Thoracic aorta (tissue), 2 donors: ENCODE results near the gene RADIL. TPM values are rescaled to one million over a fixed set of nuclear protein-coding genes. Genes with fewer than 3 reads are reported as not detected.

ENCODE experiments used
- ATAC-seq: fragments of 150-250 bp; one replicate; pipeline ENCODE4 v1.8.0; 2017; ENCODE audit warnings: low read depth; ENCODE audit not compliant: insufficient number of reproducible peaks, low FRiP score
- DNase-seq: peaks from one replicate; pipeline ENCODE4 v3.0.0-alpha.2; 2020; ENCODE audit warnings: low spot score
- H3K27ac ChIP-seq, 2 donors: fragments of 200-600 bp; sonication (generic); 1 replicate in 1 of 2; 2 replicates in 1 of 2; pipeline ENCODE4 v1.5.1; 2016; ENCODE audit warnings: mild to moderate bottlenecking in 2 of 2, moderate library complexity in 2 of 2
- H3K27me3 ChIP-seq: fragments of 200-600 bp; sonication (generic); replicated peaks from 2 replicates; pipeline ENCODE4 v1.6.0; 2016; ENCODE audit warnings: mild to moderate bottlenecking; ENCODE audit not compliant: insufficient read depth
- H3K36me3 ChIP-seq: fragments of 200-600 bp; sonication (generic); one replicate; pipeline ENCODE4 v1.5.1; 2016
- H3K4me1 ChIP-seq, 2 donors: fragments of 200-600 bp; sonication (generic); 1 replicate in 1 of 2; 2 replicates in 1 of 2; pipeline versions ENCODE4 v1.5.1 to v1.6.0; 2016; ENCODE audit warnings: low read depth in 2 of 2, mild to moderate bottlenecking in 1 of 2; ENCODE audit not compliant: control insufficient read depth in 1 of 2
- H3K4me3 ChIP-seq: fragments of 200-600 bp; sonication (generic); 2 replicates; pipeline ENCODE4 v1.5.1; 2016; ENCODE audit warnings: mild to moderate bottlenecking
- H3K9me3 ChIP-seq: fragments of 200-600 bp; sonication (generic); 2 replicates; pipeline ENCODE4 v1.5.1; 2016
- total RNA-seq, 2 donors: library from RNA; depleted of rRNA; stranded (reverse); fragments of >200 nt; gene quantifications; one replicate each; pipeline versions ENCODE4 v1.1.0 to v1.2.3, GENCODE V29; 2016
- TF ChIP-seq, protein P1 (sequence below): fragments of 200-600 bp; sonication (generic); IDR thresholded peaks from one replicate; pipeline ENCODE4 v1.5.1; 2019; ENCODE audit warnings: antibody characterized with exemption

RADIL gene
- total RNA-seq, 2 donors from 2014 or later: 6.7 to 14.4 TPM

DNA sequence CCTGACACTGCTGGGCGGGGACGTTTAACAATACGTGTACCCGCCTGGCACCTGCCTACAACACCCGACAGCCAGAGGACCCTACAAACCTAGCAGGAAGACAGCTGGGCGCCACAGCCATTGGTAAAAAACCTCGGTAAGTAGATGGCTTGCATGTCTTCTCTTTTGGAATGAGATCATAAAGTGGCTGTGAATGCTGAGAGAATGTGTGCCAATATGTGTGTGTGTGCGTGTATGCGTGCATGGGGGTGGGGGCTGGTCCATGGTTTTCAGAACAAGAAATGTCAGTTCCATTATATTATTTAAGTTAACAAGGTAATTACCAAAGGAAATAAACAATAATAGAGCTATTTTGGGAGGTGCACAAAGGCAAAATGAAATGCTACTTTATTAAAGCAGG lies 60.8 kb downstream of the RADIL start:
- Histone ChIP-seq H3K4me1 (peaks cover 5 to 14% of the 10 kb centered on the region in 2 donors), H3K36me3 (no peaks in the 10 kb centered on the region), H3K4me3 (no peak overlapping the region), H3K27me3 (no peaks in the 10 kb centered on the region), H3K9me3 (no peaks in the 10 kb centered on the region), H3K27ac (no peak overlapping the region)
- ATAC-seq (no peak), DNase-seq (no peak)
- TF ChIP-seq, protein P1, sequence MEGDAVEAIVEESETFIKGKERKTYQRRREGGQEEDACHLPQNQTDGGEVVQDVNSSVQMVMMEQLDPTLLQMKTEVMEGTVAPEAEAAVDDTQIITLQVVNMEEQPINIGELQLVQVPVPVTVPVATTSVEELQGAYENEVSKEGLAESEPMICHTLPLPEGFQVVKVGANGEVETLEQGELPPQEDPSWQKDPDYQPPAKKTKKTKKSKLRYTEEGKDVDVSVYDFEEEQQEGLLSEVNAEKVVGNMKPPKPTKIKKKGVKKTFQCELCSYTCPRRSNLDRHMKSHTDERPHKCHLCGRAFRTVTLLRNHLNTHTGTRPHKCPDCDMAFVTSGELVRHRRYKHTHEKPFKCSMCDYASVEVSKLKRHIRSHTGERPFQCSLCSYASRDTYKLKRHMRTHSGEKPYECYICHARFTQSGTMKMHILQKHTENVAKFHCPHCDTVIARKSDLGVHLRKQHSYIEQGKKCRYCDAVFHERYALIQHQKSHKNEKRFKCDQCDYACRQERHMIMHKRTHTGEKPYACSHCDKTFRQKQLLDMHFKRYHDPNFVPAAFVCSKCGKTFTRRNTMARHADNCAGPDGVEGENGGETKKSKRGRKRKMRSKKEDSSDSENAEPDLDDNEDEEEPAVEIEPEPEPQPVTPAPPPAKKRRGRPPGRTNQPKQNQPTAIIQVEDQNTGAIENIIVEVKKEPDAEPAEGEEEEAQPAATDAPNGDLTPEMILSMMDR: no peak

DNA sequence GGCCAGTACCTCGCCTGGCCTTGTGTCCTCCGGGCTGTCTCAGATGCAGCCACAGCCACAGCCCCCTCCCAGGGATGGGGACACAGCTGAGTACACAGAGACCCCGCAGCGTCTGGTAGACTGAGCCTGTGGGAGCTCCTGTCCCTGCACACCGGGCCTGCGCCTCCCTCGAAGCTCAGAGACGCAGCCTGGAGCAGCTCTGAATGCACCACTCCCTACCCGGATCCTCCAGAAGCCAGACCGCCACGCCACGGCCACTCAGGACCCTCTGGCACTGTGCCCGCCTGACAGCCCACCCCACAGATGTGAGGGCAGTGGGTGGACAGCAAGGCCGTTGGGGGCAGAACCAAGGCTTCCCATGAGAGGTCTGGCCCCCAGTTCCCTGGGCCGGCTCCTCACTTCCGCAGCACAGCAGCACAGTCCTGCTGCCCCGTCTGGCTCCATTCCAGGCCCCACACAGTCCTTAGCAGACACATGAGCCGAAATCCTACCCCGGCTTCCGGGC lies 62.5 kb downstream of the RADIL start:
- H3K27ac ChIP-seq: no peak overlapping the region
- peaks cover 5 to 14% of the 10 kb centered on the region in 2 donors for H3K4me1 ChIP-seq
- H3K4me3 ChIP-seq: no peak overlapping the region
- H3K36me3 ChIP-seq: no peaks in the 10 kb centered on the region
- ATAC-seq (no peak), DNase-seq (no peak)
- TF ChIP-seq, protein P1: no peak
- no peaks in the 10 kb centered on the region for H3K27me3 ChIP-seq
- H3K9me3 ChIP-seq: no peaks in the 10 kb centered on the region

DNA sequence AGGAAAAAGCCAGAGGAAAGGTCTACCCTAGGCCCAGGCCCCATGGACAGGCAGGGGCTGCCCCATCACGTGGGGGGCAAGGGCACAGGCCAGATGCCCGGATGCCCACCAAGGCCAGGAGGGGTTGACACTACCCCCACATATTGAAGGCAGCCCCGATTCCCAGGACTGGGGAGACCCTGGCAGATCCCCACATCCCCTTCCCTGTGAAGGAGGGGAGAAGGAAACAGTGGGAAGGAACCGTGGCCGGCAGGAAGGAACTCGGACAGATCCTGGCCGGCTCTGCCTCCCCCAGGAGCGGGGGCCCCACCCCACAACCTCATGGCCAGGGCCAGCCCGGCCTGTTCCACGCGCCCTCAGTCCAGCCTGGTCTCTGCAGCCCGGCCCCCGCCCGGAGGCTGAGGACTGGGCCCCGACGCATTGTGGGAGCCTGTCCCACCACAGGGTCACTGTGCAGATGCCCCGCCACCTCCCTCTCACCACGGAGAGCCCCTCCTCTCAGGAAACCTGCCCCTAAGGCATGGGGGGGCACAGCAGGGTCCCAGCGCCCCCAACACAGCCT lies 63.0 kb downstream of the RADIL start:
- no peak for ATAC-seq
- Histone ChIP-seq H3K27ac (no peak overlapping the region), H3K36me3 (no peaks in the 10 kb centered on the region), H3K4me1 (peaks cover 5 to 14% of the 10 kb centered on the region in 2 donors), H3K4me3 (no peak overlapping the region), H3K27me3 (no peaks in the 10 kb centered on the region), H3K9me3 (no peaks in the 10 kb centered on the region)
- DNase-seq: no peak
- TF ChIP-seq, protein P1: no peak

DNA sequence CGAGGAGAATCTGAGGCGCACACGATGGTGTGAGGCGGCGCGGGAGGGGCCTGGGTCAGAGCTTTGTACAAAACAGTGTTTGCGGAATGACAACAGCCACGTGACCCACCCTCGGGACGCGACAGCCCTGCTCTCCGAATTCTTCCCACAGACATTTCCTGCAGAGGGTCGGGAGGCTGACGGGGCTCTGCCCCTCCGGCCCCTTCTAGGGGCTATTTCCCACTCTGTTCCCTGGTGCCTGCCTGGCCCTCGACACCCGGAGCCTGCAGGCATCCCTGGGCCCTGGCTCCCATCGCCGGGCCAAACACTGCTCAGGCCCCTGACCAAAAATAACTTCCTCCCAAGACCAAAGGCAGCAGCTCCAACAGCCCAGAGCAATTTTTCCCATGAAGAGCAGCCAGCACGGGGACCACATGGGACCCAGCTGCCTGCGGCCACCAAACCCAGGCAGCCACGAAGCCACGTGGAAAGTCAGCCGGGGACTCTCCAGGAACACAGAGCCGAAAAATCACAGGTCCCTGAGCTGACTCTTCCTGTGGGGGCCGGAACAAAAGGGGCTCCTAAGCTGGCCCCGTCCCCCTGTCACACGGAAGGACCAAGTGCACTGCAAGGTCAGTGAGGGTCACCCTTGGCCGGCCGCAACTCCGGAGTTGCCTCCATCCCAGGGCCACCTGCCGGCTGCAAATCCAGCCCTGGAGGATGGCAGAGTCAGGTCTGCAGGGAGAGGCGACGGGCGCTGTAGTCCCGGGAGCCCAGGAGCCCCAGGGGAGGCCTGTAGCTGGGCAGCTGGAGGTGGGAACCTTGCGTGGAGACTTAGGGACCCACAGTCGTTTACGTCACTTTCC lies 63.7 kb downstream of the RADIL start:
- no peak for DNase-seq
- Histone ChIP-seq H3K4me3 (peak overlapping the region; percentile 36), H3K36me3 (no peaks in the 10 kb centered on the region), H3K27me3 (no peaks in the 10 kb centered on the region), H3K4me1 (peaks cover 5 to 14% of the 10 kb centered on the region in 2 donors), H3K27ac (no peak overlapping the region), H3K9me3 (no peaks in the 10 kb centered on the region)
- TF ChIP-seq, protein P1: no peak
- ATAC-seq: no peak

DNA sequence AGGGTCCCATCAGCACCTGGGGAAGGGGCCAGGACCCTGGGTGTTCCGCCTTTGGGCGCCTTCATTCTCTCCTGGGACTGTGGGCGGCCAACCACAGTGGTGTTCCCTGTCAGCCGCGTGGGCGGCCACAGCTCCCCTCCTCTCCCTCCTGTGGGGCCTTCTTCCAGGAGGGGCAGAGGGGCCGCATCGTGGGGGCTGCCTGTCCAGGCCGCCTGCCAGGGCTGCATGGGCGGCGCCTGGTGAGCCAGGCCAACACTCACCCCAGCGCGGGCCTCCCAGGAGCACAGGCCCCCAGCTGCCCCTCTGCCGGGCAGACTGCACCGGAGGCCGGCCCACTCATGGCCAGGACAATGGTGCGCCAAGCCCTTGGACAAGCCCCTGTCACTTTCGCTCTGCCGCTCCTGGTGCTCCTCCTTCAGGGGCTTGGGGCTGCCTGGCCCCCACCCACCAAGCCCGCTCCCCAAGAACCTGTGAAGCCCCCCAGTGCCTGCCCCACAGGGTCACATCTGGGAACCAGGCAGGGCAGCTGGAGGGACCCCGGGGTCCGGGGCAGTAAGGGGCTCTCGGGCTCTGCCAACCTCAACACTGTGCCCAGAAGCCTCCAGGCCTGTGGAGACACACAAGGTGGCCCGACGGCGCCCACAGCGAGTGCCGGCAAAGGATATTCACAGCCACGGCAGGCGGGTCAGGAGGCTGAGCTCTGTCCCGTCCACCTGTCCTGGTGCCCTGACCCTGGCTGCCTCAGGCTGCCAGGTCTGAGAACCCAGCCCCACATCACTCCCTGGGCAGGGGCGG lies 65.3 kb downstream of the RADIL start:
- peaks cover 5 to 14% of the 10 kb centered on the region in 2 donors for H3K4me1 ChIP-seq
- no peak overlapping the region for H3K27ac ChIP-seq
- H3K9me3 ChIP-seq: no peaks in the 10 kb centered on the region
- no peaks in the 10 kb centered on the region for H3K36me3 ChIP-seq
- DNase-seq: no peak
- H3K4me3 ChIP-seq: no peak overlapping the region
- TF ChIP-seq, protein P1: no peak
- no peaks in the 10 kb centered on the region for H3K27me3 ChIP-seq
- no peak for ATAC-seq
